Lower leg skin (tissue), 4 donors: ENCODE results near the gene UBTD1. TPM values are rescaled to one million over a fixed set of nuclear protein-coding genes. Genes with fewer than 3 reads are reported as not detected.

Experiments used
- DNase-seq, 2 donors: peaks; one replicate each; pipeline ENCODE4 v3.0.0-alpha.2; 2019; ENCODE audit warnings: low spot score in 2 of 2
- H3K4me3 ChIP-seq: fragments of 200-600 bp; sonication (generic); 2 replicates; pipeline ENCODE4 v1.5.1; 2017; ENCODE audit warnings: mild to moderate bottlenecking, low read depth; ENCODE audit not compliant: poor library complexity, severe bottlenecking
- CTCF ChIP-seq, 3 donors: fragments of 450-650 bp; IDR thresholded peaks; one replicate each; pipeline ENCODE4 v1.5.1; 2016; ENCODE audit warnings: antibody characterized with exemption in 3 of 3, mild to moderate bottlenecking in 3 of 3, moderate library complexity in 2 of 3
- POLR2A ChIP-seq, 2 donors: fragments of 450-650 bp; IDR thresholded peaks; one replicate each; pipeline ENCODE4 v1.6.1; 2016 to 2017; ENCODE audit warnings: antibody characterized with exemption in 2 of 2, mild to moderate bottlenecking in 1 of 2, moderate library complexity in 1 of 2
- WGBS, 2 donors: methylation state at CpG; one replicate each; pipeline ENCODE4 v1.1.5; 2018; 5-methylcytosine and 5-hydroxymethylcytosine counted together
- intact Hi-C: fragments of 100-400 bp; cut with DNase I; formaldehyde crosslinking; loops from one replicate; pipeline ENCODE4 v1.15.0; 2023; ENCODE audit warnings: low total_unique reads
- total RNA-seq, 4 donors: library from RNA; depleted of rRNA; stranded (reverse); fragments of >200 nt; gene quantifications; one replicate each; pipeline ENCODE4 v1.1.0, GENCODE V29; 2016

The UBTD1 gene
- total RNA-seq, 4 donors from 2014 or later: 42.7 to 60.6 (median 59.6) TPM

GRCh38 chr10:97456034-97456685 is 42.6 kb upstream of the UBTD1 start:
- H3K4me3 ChIP-seq: no peak overlapping the region
- no peak for DNase-seq
- TF ChIP-seq POLR2A (IDR thresholded peaks at IDR 0.05) (no peak), CTCF (IDR thresholded peaks at IDR 0.05) (no peak)
- 56 to 76% methylated on average over 5 of the region's 5 CpGs for WGBS, 2 donors
- intact Hi-C loops: no loop called here

GRCh38 chr10:97456686-97457065 is 42.0 kb upstream of the UBTD1 start:
- TF ChIP-seq CTCF (IDR thresholded peaks at IDR 0.05) (no peak), POLR2A (IDR thresholded peaks at IDR 0.05) (no peak)
- DNase-seq: no peak
- no peak overlapping the region for H3K4me3 ChIP-seq
- WGBS, 2 donors: 62 to 81% methylated on average over 3 of the region's 3 CpGs
- intact Hi-C loops: no loop called here

GRCh38 chr10:97459111-97459510 is 39.6 kb upstream of the UBTD1 start:
- H3K4me3 ChIP-seq: no peak overlapping the region
- 79 to 83% methylated on average over 7 of the region's 7 CpGs for WGBS, 2 donors
- no peak for DNase-seq
- no peak for TF ChIP-seq POLR2A (IDR thresholded peaks at IDR 0.05)
- TF ChIP-seq CTCF (IDR thresholded peaks at IDR 0.05): no peak
- intact Hi-C loops: no loop called here

GRCh38 chr10:97459933-97460332 is 38.8 kb upstream of the UBTD1 start:
- no peak for DNase-seq
- intact Hi-C loops: loop anchor here (10.0 kb wide), 2 partner anchors 95 to 155 kb away; no protein-coding TSS in a partner anchor

GRCh38 chr10:97462309-97462708 is 36.4 kb upstream of the UBTD1 start:
- TF ChIP-seq POLR2A (IDR thresholded peaks at IDR 0.05) (no peak), CTCF (IDR thresholded peaks at IDR 0.05) (no peak)
- intact Hi-C loops: loop anchor here (10.0 kb wide), 2 partner anchors 92 to 152 kb away; no protein-coding TSS in a partner anchor
- DNase-seq: no peak
- no peak overlapping the region for H3K4me3 ChIP-seq
- 86 to 91% methylated on average over 2 of the region's 2 CpGs for WGBS, 2 donors

More at GRCh38 chr10:97459933-97460332, 38.8 kb upstream of the UBTD1 start:
- TF ChIP-seq POLR2A (IDR thresholded peaks at IDR 0.05) (no peak), CTCF (IDR thresholded peaks at IDR 0.05) (no peak)
- H3K4me3 ChIP-seq: no peak overlapping the region
- WGBS, 2 donors: 78 to 91% methylated on average over 7 of the region's 7 CpGs
